AG04449 (cell line): ENCODE results near the gene CREM.

ENCODE experiments used
- CTCF ChIA-PET: fragments of 350-600 bp; formaldehyde crosslinking; extraction: SDS; loops from one replicate; lab custom pipeline; 2021; ENCODE audit warnings: antibody characterized with exemption; lab: Yijun Ruan, JAX
- POLR2A ChIA-PET: fragments of 400-600, 350-600 bp; formaldehyde crosslinking; extraction: SDS; loops from one replicate; lab custom pipeline; 2020; ENCODE audit warnings: antibody characterized with exemption, inconsistent platforms; lab: Yijun Ruan, JAX
- DNase-seq: peaks from one replicate; pipeline ENCODE4 v3.0.0-alpha.2; 2010; ENCODE audit warnings: low read depth, low spot score
- H3K4me3 ChIP-seq: 2 replicates; pipeline ENCODE4 v1.5.1; 2011; ENCODE audit warnings: low read depth, mild to moderate bottlenecking, control low read depth, low read length
- TF ChIP-seq, protein P1 (sequence below): IDR thresholded peaks from one replicate; pipeline ENCODE4 v1.5.1; 2011; ENCODE audit warnings: mild to moderate bottlenecking, moderate library complexity, low read length, control low read depth, inconsistent platforms; ENCODE audit not compliant: insufficient read depth; ENCODE audit errors: missing control alignments

The CREM gene

GRCh38 chr10:35129185-35129674 is 2.6 kb downstream of the CREM start:
- DNase-seq: no peak
- CTCF ChIA-PET: interaction anchor here (1.0 to 1.4 kb wide), 3 partner anchors 14 to 1751 kb away, joined by 3 to 4 read pairs (median 4); no protein-coding TSS in a partner anchor
- no peak overlapping the region for H3K4me3 ChIP-seq
- TF ChIP-seq, protein P1, sequence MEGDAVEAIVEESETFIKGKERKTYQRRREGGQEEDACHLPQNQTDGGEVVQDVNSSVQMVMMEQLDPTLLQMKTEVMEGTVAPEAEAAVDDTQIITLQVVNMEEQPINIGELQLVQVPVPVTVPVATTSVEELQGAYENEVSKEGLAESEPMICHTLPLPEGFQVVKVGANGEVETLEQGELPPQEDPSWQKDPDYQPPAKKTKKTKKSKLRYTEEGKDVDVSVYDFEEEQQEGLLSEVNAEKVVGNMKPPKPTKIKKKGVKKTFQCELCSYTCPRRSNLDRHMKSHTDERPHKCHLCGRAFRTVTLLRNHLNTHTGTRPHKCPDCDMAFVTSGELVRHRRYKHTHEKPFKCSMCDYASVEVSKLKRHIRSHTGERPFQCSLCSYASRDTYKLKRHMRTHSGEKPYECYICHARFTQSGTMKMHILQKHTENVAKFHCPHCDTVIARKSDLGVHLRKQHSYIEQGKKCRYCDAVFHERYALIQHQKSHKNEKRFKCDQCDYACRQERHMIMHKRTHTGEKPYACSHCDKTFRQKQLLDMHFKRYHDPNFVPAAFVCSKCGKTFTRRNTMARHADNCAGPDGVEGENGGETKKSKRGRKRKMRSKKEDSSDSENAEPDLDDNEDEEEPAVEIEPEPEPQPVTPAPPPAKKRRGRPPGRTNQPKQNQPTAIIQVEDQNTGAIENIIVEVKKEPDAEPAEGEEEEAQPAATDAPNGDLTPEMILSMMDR: no peak
- POLR2A ChIA-PET: no interaction called here

DNA sequence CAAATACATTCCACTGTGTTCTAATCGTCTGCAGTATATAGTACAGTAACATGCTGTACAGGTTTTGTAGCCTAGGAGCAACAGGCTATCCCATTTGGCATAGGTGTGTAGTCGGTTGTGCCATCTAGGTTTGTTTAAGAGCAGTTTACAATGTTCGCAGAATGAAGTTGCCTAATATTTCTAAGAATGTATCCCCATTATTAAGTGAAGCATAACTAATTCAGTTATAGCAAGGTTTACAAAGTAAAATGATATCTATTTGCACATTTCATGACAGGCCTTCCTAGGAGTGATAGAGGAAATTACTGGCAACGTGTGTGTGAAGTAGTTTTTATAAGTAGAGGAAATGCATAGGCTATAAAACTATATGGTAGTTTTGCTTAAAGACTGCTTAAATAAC is 4.0 kb downstream of the CREM start:
- H3K4me3 ChIP-seq: no peak overlapping the region
- POLR2A ChIA-PET: no interaction called here
- CTCF ChIA-PET: interaction anchor here (1.1 to 1.9 kb wide), 3 partner anchors 13 to 1750 kb away, joined by 3 to 6 read pairs (median 4); no protein-coding TSS in a partner anchor
- TF ChIP-seq, protein P1: no peak
- DNase-seq: no peak

- DNase-seq: no peak
- CTCF ChIA-PET: interaction anchor here (0.9 to 1.9 kb wide), 3 partner anchors 10 to 106 kb away, joined by 3 to 6 read pairs (median 3); no protein-coding TSS in a partner anchor
- POLR2A ChIA-PET: no interaction called here
- TF ChIP-seq, protein P1: no peak
- no peak overlapping the region for H3K4me3 ChIP-seq
Measured at GRCh38 chr10:35132727-35133126, 6.1 kb downstream of the CREM start.

GRCh38 chr10:35133586-35133985 is 6.9 kb downstream of the CREM start:
- POLR2A ChIA-PET: no interaction called here
- no peak overlapping the region for H3K4me3 ChIP-seq
- CTCF ChIA-PET: interaction anchor here (0.6 to 2.8 kb wide), 2 partner anchors 13 to 861 kb away, joined by 3 to 6 read pairs; no protein-coding TSS in a partner anchor
- TF ChIP-seq, protein P1: no peak
- no peak for DNase-seq

- CTCF ChIA-PET: interaction anchor here (0.9 to 2.8 kb wide), 3 partner anchors 15 to 82 kb away, joined by 3 to 6 read pairs (median 5); no protein-coding TSS in a partner anchor
- H3K4me3 ChIP-seq: no peak overlapping the region
Measured at GRCh38 chr10:35135861-35136260, 9.2 kb downstream of the CREM start.

GRCh38 chr10:35136263-35136815 is 9.7 kb downstream of the CREM start:
- TF ChIP-seq, protein P1: no peak
- POLR2A ChIA-PET: interaction anchor here (0.6 kb wide), 1 partner anchor 284 kb away, joined by 4 read pairs; no protein-coding TSS in a partner anchor
- CTCF ChIA-PET: no interaction called here
- no peak overlapping the region for H3K4me3 ChIP-seq
- DNase-seq: no peak

More at GRCh38 chr10:35135861-35136260, 9.2 kb downstream of the CREM start:
- POLR2A ChIA-PET: interaction anchor here (0.6 kb wide), 1 partner anchor 284 kb away, joined by 4 read pairs; no protein-coding TSS in a partner anchor
- TF ChIP-seq, protein P1: no peak
- DNase-seq: no peak
